Limb (tissue), 2 donors: ENCODE results near the gene LY6G6C.

ENCODE experiments used
- DNase-seq, 2 donors: peaks; one replicate each; pipeline ENCODE4 v3.0.0-alpha.2; 2016; ENCODE audit errors: extremely low spot score in 2 of 2

LY6G6C gene, protein sequence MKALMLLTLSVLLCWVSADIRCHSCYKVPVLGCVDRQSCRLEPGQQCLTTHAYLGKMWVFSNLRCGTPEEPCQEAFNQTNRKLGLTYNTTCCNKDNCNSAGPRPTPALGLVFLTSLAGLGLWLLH

DNA sequence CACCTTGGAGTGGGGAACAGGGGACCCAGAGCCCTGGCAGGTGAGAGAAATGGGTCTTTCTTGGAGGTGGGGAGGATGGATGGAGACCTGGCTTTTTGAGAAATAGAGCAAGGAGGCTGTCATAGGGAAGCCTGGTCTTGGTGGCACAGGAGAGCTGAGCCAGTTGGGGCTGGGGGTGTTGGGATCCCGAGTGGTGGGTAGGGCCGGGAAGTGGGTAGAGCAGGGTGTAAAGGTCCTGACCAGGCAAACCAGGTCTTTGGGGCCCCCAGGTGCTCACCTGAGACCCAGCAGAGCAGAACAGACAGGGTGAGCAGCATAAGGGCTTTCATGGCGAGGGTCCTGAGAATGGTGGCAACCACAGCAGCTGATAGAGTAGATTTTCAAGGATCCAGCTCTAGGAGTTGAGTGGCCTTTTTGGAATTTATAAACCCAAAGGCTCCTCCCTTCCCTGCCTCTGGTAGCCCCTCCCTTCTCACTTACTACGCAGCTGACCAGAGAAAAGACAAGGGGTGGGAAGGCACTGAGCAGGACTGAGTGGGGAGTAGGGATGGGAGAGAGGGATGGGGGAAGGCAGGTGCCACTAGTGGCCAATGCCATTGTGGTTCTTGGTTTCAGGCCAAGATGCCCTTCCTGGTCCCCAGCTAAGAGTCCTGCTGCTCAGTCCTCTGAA is at the start of gene LY6G6C:
LY6G6C (minus strand) TSS at position 396 of the 670 bp plus-strand sequence; CDS start at position 329, 67 bp downstream.
- no peak for DNase-seq

DNA sequence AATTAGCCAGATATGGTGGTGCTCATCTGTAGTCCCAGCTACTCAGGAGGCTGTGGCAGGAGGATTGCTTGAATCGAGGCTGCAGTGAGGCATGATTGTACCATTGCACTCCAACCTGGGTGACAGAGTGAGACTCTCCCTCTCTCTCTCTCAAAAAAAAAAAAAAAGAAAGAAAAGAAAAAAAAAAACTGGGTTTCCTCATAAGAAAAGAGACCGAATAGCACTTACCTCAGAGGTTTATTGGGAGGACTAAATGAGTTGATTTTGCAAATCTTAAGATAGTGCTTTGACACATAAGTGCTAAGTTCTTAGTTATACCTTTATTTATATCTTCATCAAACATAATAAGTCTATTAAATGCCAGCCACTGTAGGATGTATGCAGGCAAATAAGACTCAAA is 49.3 kb upstream of the LY6G6C start:
- no peak for DNase-seq

DNA sequence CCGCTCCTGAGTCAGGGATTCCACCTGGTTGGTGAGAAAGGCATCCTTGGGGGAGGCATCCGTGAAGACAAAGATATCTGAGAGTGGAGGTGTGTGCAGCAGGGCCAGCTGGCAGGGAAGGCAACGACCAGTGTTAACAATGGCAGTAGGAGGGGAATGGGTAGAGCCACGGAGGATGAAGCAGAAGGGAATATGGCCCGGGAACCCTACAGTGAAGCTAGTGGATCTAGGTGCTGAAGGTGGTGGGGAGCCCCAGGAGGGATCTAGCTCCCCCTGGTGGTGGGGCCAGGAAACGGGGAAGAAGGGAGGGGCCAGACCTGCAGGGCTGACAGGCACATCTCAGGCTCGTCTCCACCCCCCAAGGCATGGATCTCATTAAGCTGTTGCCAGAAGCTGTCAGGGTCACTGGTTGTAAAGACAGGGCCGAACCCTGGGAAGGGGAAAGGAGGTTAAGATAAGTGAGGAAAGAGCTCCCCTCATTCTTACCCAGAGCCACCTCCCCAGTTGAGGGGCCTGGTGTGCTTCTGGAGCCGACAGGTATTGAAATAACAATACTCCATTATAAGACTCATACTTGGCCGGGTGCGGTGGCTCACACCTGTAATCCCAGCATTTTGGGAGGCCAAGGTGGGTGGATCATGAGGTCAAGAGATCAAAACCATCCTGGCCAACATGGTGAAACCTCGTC is 48.3 kb upstream of the LY6G6C start:
- DNase-seq, result no peak

DNA sequence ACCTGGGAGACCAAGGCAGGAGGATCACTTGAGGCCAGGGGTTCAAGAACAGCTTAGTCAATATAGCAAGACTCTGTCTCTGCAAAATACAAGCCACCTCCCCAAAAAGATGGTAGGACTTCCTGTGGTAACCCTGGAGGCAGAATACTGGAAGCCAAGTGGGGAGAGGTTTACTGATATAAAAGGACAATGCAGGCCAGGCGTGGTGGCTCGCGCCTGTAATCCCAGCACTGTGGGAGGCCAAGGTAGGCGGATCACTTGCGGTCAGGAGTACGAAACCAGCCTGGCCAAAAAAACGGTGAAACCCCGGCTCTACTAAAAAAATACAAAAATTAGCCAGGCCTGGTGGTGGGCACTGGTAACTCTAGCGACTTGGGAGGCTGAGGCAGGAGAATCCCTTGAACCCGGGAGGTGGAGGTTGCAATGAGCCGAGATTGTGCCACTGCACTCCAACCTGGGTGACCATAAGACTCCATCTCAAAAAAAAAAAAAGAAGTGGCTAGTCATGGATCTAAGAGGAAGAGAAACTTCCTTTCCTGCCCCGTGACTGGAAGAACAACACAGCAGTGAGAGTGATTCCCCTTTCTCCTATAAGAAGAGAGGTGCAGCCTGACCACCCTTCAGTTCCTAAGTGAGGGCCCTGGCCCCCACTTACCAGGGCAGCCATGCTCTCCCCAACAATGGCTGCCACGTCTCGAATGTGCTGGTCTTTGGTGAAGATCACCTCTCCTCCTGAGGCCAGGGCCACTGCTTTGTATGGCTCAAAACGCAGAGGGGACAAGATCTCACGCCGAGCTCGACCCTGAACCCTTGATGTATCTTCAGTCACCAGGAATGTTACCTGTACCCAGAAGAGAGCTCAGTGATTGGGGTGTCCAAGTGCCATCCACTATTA is 47.1 kb upstream of the LY6G6C start:
- no peak for DNase-seq

DNA sequence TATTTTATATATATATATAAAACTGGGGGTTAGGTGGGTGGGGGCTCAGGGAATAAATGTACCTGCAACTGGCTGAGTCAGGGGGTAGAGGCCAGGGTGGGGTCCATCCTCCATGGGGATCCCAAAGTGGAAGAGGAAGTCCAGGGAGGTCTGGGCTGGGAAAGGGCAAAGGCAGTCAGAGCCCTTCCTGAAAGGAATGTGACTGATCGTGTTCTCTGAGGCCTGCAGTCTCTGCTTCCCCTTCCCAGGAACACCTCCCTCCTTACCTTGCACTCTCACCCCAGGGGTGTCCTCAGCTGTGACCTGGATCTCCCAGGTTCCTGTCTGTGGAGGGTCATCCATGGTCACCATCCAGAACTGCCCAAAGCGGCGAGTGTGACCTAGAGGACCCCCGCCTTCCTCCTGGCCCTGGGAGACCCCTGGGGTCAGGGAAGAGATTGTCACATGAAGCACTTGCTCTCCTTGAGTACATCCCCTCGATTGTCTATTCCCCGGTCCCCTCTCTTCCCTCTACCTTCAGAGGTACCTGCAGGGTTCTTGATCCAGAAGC is 45.6 kb upstream of the LY6G6C start:
- no peak for DNase-seq

DNA sequence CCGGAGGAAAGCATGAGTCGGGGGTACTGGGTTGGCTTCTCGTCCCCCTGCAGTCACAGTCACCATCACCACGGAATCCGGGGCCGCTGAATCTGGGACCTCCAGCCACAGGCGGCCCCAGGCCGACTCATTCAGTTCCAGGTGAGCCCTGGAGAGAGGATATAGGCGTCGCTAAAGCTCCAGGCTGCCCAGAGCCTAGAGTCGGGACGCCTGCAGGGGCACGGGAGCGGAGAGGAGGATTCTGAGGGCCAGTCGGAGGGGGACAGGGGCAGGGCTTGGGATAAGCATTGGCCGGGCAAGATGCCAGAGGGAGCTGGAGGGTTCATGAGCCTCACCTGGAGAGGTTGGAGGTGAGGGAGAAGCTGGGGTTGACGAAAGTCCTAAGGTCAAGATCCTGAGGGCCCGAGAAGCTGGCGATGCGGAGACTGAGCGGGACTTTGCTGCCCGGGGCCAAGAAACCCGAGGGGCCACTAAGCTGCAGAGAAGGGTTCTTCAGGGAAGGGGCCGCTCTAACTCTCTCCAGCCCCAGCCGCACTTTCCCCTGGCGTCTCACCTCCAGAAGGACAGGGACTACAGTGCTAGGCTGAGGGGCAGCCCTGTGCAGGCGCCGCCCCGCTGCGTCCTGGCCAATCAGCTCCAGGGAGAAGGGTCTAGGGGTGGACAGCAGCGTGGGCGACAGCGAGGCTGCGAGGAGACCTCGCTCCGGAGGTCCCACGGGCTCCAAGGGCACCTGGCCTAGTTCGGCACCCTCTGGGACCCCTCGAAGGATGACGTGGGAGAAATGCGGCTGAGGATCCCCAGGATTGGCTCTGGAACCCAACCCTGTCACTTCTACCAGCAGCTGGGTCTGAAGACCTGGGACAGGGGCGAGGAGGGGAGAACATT is 44.6 kb upstream of the LY6G6C start:
- no peak for DNase-seq

DNA sequence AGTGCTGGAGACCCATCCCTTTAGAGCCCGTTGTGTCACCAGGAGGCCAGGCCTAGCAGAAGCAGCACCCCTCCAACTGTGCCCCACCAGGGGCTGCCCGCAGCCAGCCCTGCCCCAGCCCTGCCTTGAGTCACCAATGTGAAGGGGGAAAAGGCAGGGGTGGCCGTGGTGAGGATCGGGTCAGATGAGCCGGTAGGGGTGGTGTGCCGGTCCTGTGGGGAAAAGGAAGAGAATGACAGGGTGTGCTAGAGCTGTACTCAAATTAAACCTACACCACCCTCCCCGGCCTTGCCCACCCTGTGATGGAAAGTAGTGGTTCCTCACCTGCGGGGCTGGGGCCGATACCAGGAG is 44.0 kb upstream of the LY6G6C start:
- DNase-seq, result no peak

DNA sequence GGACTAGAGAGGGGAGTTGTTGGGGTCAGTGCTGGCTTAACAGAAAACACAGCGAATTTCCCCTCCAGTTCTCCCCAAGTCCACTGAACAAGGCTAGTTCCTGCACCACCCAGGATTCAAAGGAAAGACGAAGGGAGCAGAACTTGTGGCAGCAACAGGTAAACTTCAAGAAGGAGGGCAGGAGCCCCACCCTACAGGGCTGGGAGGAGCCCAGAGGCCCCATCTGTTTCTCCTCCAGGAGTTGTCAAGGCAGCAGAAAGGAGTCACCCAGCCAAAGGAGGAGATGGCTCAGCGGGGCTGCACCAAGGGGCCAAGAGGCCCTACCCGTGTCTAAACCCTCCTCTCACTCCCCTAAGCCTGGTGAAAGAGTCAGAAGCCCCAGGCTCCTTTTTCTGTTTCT is 42.7 kb upstream of the LY6G6C start:
- DNase-seq, result no peak

DNA sequence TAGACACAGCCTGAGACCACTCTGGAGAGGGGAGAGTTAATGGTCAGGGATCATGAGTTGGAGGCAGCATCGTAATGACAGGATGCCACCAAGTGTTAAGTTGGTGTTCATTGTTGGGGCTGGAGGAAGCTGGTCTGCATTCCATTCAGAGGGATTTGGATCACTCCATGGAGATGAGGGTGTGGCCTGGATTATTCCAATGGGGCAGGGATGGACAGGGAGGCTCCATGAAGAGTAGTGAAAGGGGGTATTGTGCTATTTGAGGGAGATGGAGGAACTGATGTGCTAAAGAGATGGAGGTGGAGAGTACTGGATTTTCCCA is 42.0 kb upstream of the LY6G6C start:
- peak in 1 of 2 donors; percentile 33 for DNase-seq

DNA sequence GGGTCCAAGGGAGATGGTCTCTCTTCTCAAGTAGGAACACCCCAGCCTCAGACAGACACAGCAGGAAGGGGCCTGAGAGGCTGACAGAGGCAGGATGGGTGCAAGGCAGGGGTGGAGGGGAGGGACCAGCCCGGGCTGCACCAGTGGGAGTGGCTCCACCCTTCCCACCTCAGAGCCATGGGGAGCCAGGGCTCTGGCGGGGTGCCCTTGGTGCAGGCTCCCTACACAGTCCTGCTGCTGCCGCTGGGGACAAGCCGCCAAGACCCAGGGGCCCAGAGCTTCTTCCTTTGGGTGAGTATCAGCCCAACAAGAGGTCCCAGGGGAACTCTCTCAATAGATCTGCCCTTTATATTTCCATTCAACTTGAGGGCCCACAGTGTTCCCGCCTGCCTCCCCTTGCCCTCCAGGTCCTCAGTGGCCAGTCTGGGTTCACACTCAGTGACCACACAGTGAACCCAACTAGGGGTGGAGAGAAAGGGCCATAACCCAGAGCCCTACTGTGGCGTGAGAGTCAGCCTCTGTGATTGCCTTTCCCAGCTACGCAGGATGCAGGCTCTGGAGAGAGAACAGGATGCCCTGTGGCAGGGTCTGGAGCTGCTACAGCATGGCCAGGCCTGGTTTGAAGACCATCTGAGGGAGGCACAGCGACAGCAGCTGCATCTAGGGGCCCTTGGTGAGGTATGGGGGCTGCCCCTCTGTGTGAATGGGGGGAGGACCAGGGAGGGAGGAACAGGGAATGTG is 41.5 kb upstream of the LY6G6C start:
- DNase-seq, result no peak

DNA sequence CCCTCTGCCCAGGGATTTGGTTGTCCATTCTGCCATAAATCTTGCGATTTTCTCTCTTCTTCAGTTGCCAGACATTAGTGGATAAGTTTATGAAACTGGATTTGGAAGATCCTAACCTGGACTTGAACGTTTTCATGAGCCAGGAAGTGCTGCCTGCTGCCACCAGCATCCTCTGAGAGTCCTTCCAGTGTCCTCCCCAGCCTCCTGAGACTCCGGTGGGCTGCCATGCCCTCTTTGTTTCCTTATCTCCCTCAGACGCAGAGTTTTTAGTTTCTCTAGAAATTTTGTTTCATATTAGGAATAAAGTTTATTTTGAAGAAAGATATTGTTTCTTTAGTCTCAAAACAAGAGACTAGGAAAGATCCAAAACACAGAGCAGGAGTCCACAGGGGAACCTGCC is 40.8 kb upstream of the LY6G6C start, which contains the start of gene SAPCD1:
SAPCD1 (plus strand) TSS at position 301 of the 400 bp plus-strand sequence. CDS start 399 bp downstream, outside the sequence.
- no peak for DNase-seq

DNA sequence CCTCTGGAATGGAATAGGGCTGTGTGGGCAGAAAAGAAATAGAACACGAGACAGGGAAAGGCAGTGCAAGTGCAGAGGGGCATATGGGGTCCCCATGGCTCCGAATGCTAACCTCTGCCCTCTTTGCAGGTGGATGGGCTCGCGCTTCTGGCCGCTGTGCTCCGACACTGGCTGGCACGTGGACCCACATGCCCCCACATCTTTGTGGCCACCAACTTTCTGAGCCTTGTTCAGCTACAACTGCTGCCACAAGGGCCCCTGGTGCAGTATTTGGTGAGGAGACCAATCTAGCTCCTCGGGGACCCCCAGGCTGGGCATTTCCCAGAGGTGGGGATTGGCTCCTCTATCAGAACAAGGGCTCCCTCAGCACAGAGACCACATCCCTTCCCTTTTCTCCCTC is 39.8 kb upstream of the LY6G6C start:
- no peak for DNase-seq

DNA sequence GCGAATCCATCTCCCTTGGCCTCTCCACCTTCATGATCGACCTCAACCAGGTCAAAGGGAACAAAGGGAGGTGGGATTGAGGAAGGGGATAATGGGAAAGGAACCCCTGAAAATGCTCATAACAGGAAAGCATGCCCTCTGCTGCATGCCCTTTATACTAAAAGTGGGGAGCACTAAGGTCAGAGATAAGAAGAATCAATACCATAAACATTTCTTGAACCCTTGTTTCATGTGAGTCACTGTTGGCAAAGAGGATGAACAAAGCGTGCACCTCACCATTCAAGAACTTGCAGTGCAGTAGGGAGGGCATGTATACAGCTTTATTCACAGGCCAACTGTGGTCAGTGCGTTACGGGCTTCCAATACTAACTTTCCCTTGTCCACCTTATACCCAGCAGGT is 39.2 kb upstream of the LY6G6C start:
- no peak for DNase-seq

DNA sequence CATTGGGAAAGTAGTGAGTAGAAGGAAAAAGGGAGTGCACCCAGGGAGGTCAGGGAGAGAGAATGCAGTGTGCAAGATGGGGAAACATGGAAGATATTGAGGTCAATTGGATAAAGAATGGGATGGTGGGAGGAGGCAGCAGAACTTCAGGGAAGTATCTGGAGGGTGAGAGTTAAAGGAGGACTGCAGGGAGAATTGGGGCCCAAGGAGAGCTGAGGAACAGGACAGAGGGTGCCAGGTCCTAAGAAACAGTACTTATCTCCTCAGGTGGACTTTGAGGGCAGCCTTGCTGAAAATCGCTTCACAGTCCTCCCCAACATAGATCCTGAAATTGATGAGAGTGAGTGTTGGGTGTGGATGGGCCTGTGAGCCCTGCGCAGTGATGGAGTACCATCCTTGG is 36.7 kb upstream of the LY6G6C start:
- no peak for DNase-seq

DNA sequence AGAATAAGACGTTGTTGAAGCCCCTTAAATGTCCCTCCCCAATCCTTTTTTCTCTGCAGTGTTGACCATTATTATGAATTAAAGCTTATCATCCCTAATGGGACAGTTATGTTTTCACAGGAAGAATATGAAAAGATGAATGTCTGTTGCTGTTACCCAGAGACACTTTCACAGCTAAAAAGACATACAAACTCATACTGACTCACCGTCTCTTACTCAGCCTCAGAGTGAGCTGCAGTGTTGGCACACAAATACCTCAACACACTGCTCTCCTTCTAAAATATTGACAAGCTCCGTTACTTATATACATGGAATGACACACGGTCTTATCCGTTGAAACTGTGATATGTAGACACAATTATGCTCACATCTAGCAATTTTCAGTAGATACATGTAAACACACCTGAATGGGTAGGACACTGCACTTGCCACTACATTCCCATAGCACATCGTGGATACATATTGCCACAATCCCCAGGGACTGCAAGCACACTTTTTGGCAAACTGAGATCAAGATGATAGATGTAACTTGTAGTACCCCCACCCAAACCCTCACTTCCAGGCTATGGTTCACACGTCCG is 31.3 kb upstream of the LY6G6C start:
- DNase-seq, result no peak

DNA sequence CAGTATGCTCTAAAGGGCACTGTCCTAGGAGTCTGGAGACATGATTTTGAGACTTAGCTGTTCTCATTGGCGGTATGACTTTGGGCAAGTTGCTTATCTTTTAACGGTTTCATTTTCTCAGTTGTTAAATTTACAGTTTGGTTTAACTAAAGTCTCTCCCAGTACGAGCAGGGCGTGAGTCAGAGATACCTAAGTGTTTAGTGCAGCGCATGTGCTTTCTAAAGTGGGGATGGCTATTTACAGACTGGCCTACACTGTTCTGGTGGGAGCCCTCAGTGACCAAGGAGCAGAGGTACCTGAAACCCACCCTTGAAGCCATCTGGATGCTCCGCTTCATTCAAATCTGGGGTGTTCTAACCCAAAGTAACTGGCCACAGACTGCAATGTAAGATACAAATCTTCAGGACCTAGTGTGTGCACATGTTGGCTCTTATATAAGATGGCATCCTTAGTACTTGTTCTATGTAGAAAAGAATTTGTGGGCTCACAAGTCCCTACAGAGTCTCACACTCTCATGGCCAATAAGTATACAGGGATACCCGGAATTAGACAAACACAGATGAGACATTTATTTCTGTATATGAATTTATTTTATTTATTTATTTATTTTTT is 29.0 kb upstream of the LY6G6C start:
- DNase-seq, result no peak

DNA sequence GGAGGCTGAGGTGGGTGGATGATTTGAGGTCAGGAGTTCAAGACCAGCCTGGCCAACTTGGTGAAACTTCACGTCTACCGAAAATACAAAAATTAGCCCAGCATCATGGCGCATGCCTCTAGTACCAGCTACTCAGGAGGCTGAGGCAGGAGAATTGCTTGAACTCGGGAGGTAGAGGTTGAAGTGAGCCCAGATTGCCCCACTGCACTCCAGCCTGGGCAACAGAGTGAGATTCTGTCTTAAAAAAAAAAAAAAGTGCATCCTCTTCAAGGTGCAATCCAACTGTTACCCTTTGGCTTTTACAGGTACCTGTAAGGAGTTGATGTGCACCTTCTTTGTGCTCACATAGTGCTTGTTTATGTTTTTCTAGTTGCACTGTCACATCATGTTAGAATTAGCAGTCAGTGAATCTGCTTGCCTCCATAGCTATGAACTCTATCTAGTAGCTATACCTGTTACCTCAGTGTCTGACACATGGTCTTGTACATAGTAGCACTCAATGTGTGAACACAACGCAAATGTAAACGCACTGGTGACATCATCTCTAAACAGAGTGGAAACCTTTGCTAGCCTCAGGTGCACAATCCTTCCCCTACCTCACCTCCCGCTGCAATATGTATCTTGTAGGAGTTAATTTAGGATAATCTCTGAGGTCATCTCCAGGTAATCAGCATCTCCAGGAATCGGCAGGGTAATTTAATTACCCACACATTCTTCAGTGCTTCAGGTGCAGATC is 27.9 kb upstream of the LY6G6C start:
- no peak for DNase-seq

DNA sequence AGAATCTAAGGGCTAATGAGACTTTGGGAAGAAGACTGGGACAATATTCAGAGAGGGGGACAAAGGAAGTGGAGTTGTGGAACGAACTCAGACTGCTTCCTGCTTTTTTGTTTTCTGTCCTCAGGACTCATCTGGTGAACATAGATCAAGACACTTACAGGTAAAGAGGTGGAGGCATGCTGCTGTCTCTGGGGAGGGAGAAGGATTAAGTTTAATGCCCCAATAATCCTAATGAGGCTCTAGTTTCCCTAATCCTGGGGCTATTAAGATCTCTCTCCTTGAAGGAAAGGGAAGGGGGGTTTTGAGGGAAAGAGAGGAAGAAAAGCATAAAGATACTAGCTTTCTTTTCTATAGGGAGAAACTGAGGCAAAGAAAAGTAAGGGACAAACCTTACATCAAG is 22.9 kb upstream of the LY6G6C start:
- no peak for DNase-seq

DNA sequence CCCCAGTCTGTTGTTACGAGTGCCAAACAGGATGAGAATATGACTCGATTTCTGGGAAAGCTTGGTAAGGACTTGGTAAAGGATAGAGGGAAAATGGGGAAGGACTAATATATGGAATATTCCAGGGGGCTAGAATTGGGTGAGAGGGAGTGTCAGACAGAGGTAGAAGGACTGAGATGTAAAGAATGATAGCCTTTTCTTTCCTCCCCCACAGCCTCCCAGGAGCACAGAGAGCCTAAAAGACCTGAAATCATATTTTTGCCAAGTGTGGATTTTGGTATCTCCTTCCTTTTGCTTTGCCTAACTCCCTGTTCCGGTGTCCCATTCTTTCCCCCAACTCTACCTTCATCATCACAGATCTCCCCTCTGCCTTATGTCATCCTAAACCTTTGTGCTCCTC is 21.3 kb upstream of the LY6G6C start:
- DNase-seq, result no peak
